ENCODE measurements around the gene TTC4. TPM values are rescaled to one million over a fixed set of nuclear protein-coding genes. Genes with fewer than 3 reads are reported as not detected.
"Not testable (repeated sequence)": the region's sequence is repeated elsewhere in the genome, so short reads cannot be mapped to it uniquely, and the experiment has no call there.

TTC4 gene
- polyA plus RNA-seq, 1 donor from 2014 or later: 21.7 TPM

- H3K36me3 Mint-ChIP-seq, H3K27ac Mint-ChIP-seq, H3K4me3 Mint-ChIP-seq, H3K27me3 Mint-ChIP-seq, H3K4me1 Mint-ChIP-seq, H3K9me3 Mint-ChIP-seq: not testable (repeated sequence)
Measured at GRCh38 chr1:54775828-54776721, 60.4 kb downstream of the TTC4 start.

- H3K36me3 Mint-ChIP-seq: peaks cover 6% of the 10 kb centered on the region
- peaks cover 7% of the 10 kb centered on the region for H3K27me3 Mint-ChIP-seq
- H3K27ac Mint-ChIP-seq: no peak overlapping the region
- H3K9me3 Mint-ChIP-seq: peaks cover 0 to 1% (median 0%) of the 10 kb centered on the region in 3 donors
- H3K4me1 Mint-ChIP-seq: peaks cover 0 to 6% (median 2%) of the 10 kb centered on the region in 3 donors
- H3K4me3 Mint-ChIP-seq: no peak overlapping the region
Measured at GRCh38 chr1:54777011-54777410, 61.4 kb downstream of the TTC4 start.

GRCh38 chr1:54777431-54777830 is 61.8 kb downstream of the TTC4 start:
- Mint-ChIP-seq H3K36me3 (peaks cover 6% of the 10 kb centered on the region), H3K9me3 (peaks cover 0 to 1% (median 0%) of the 10 kb centered on the region in 3 donors), H3K27me3 (peaks cover 7% of the 10 kb centered on the region), H3K27ac (no peak overlapping the region), H3K4me1 (peaks cover 0 to 6% (median 2%) of the 10 kb centered on the region in 3 donors), H3K4me3 (no peak overlapping the region)

GRCh38 chr1:54781023-54781723 is 65.5 kb downstream of the TTC4 start:
- H3K9me3 Mint-ChIP-seq: no peaks in the 10 kb centered on the region
- no peak overlapping the region for H3K27ac Mint-ChIP-seq
- no peak overlapping the region for H3K4me3 Mint-ChIP-seq
- H3K36me3 Mint-ChIP-seq: peaks cover 10% of the 10 kb centered on the region
- H3K4me1 Mint-ChIP-seq: peaks cover 0 to 2% (median 0%) of the 10 kb centered on the region in 3 donors
- peaks cover 2% of the 10 kb centered on the region for H3K27me3 Mint-ChIP-seq

GRCh38 chr1:54782156-54782555 is 66.5 kb downstream of the TTC4 start:
- Mint-ChIP-seq H3K36me3 (peaks cover 15% of the 10 kb centered on the region), H3K9me3 (no peaks in the 10 kb centered on the region), H3K27me3 (peaks cover 2% of the 10 kb centered on the region), H3K4me1 (peaks cover 0 to 2% (median 0%) of the 10 kb centered on the region in 3 donors), H3K4me3 (no peak overlapping the region), H3K27ac (no peak overlapping the region)

- no peak overlapping the region for H3K27ac Mint-ChIP-seq
- H3K4me1 Mint-ChIP-seq: peaks cover 0 to 2% (median 0%) of the 10 kb centered on the region in 3 donors
- no peaks in the 10 kb centered on the region for H3K9me3 Mint-ChIP-seq
- peaks cover 15% of the 10 kb centered on the region for H3K36me3 Mint-ChIP-seq
- peaks cover 2% of the 10 kb centered on the region for H3K27me3 Mint-ChIP-seq
- no peak overlapping the region for H3K4me3 Mint-ChIP-seq
Measured at GRCh38 chr1:54782588-54782987, 66.9 kb downstream of the TTC4 start.

GRCh38 chr1:54784066-54784465 is 68.4 kb downstream of the TTC4 start:
- Mint-ChIP-seq H3K27me3 (peaks cover 2% of the 10 kb centered on the region), H3K4me3 (no peak overlapping the region)

GRCh38 chr1:54786778-54787177 is 71.1 kb downstream of the TTC4 start:
- H3K36me3 Mint-ChIP-seq: peaks cover 10% of the 10 kb centered on the region
- peaks cover 0 to 1% (median 0%) of the 10 kb centered on the region in 3 donors for H3K9me3 Mint-ChIP-seq
- H3K27ac Mint-ChIP-seq: no peak overlapping the region

More at GRCh38 chr1:54784066-54784465, 68.4 kb downstream of the TTC4 start:
- Mint-ChIP-seq H3K36me3 (peaks cover 13% of the 10 kb centered on the region), H3K4me1 (no peaks in the 10 kb centered on the region), H3K9me3 (no peaks in the 10 kb centered on the region), H3K27ac (no peak overlapping the region)

GRCh38 chr1:54787604-54788003 is 71.9 kb downstream of the TTC4 start:
- Mint-ChIP-seq H3K27ac (no peak overlapping the region), H3K27me3 (no peaks in the 10 kb centered on the region), H3K9me3 (peaks cover 0 to 1% (median 0%) of the 10 kb centered on the region in 3 donors), H3K4me3 (no peak overlapping the region), H3K4me1 (no peaks in the 10 kb centered on the region), H3K36me3 (peaks cover 8% of the 10 kb centered on the region)

More at GRCh38 chr1:54786778-54787177, 71.1 kb downstream of the TTC4 start:
- H3K27me3 Mint-ChIP-seq: peaks cover under 1% of the 10 kb centered on the region
- H3K4me1 Mint-ChIP-seq: no peaks in the 10 kb centered on the region
- H3K4me3 Mint-ChIP-seq: no peak overlapping the region

GRCh38 chr1:54788459-54788858 is 72.8 kb downstream of the TTC4 start:
- Mint-ChIP-seq H3K27me3 (no peaks in the 10 kb centered on the region), H3K36me3 (peaks cover 6% of the 10 kb centered on the region), H3K27ac (peak overlapping the region in 1 of 3 donors; percentile 64), H3K4me3 (no peak overlapping the region), H3K4me1 (no peaks in the 10 kb centered on the region), H3K9me3 (peaks cover 0 to 1% (median 0%) of the 10 kb centered on the region in 3 donors)

- Mint-ChIP-seq H3K27me3 (no peaks in the 10 kb centered on the region), H3K27ac (no peak overlapping the region), H3K9me3 (peaks cover 0 to 1% (median 0%) of the 10 kb centered on the region in 3 donors), H3K36me3 (peaks cover 2% of the 10 kb centered on the region), H3K4me3 (no peak overlapping the region), H3K4me1 (peaks cover 0 to 7% (median 0%) of the 10 kb centered on the region in 3 donors)
Measured at GRCh38 chr1:54791880-54792522, 76.3 kb downstream of the TTC4 start.

Other genes with a start within 250 kb of the TTC4 start
- 0.41 TPM for gene ACOT11, start 167.6 kb upstream of the TTC4 start, polyA plus RNA-seq
- not detected for gene FAM151A, start 92.3 kb upstream of the TTC4 start, polyA plus RNA-seq
- not detected for gene MROH7, start 74.1 kb upstream of the TTC4 start, polyA plus RNA-seq
- gene PARS2, start 48.7 kb downstream of the TTC4 start, polyA plus RNA-seq: 2.6 TPM
- 3.6 TPM for gene TTC22, start 85.5 kb downstream of the TTC4 start, polyA plus RNA-seq
- 6.9 TPM for gene DHCR24, start 171.3 kb downstream of the TTC4 start, polyA plus RNA-seq

All from IgD-negative memory B cell (primary cell).